Caco-2 (cell line): ENCODE results near the gene PTH2. TPM values are rescaled to one million over a fixed set of nuclear protein-coding genes. Genes with fewer than 3 reads are reported as not detected.
A peak's percentile ranks its signal among the peaks of the same experiment; 100 is the strongest.

Source experiments
- BruUV-seq: library from RNA; stranded (reverse); fragments of 400-500 nt; replicated peaks from 2 replicates; lab custom pipeline; 2021; lab: Mats Ljungman, UMichigan
- CTCF ChIA-PET: fragments of 300-600 bp; sonication (Branson Sonifier 250); formaldehyde crosslinking; loops from one replicate; lab custom pipeline; 2022; ENCODE audit warnings: antibody characterized with exemption; lab: Charles Lee
- POLR2A ChIA-PET: fragments of 300-600 bp; sonication (Branson Sonifier 250); formaldehyde crosslinking; loops from one replicate; lab custom pipeline; 2022; ENCODE audit warnings: antibody characterized with exemption; lab: Charles Lee
- DNase-seq, 2 experiments: peaks; one replicate each; pipeline versions ENCODE4 v3.0.0 to v3.0.0-alpha.2; 2020 to 2022
- H3K27me3 ChIP-seq: replicated peaks from 2 replicates; pipeline ENCODE4 v1.6.0; 2011; ENCODE audit warnings: low read length; ENCODE audit not compliant: control insufficient read depth, insufficient read depth
- H3K36me3 ChIP-seq: 2 replicates; pipeline ENCODE4 v1.5.1; 2011; ENCODE audit warnings: low read length; ENCODE audit not compliant: control insufficient read depth, insufficient read depth
- H3K4me1 ChIP-seq: fragments of 250-450 bp; sonication (Bioruptor Pico); 2 replicates; pipeline ENCODE4 v1.5.1; 2020; ENCODE audit warnings: mild to moderate bottlenecking
- H3K4me3 ChIP-seq: 2 replicates; pipeline ENCODE4 v1.5.1; 2011; ENCODE audit warnings: low read depth, mild to moderate bottlenecking, control low read depth, low read length
- H3K9me3 ChIP-seq: fragments of 250-450 bp; sonication (Bioruptor Pico); 2 replicates; pipeline ENCODE4 v1.5.1; 2020; ENCODE audit warnings: mild to moderate bottlenecking, moderate library complexity
- H3K27ac Mint-ChIP-seq: one replicate; pipeline ENCODE4 v1.8.0; 2022; ENCODE audit warnings: mixed read lengths; ENCODE audit not compliant: unreplicated experiment
- H3K27me3 Mint-ChIP-seq: one replicate; pipeline ENCODE4 v1.8.0; 2022; ENCODE audit warnings: mixed read lengths; ENCODE audit not compliant: insufficient read depth, unreplicated experiment
- H3K36me3 Mint-ChIP-seq: one replicate; pipeline ENCODE4 v1.8.0; 2022; ENCODE audit warnings: mild to moderate bottlenecking, mixed read lengths; ENCODE audit not compliant: insufficient read depth, unreplicated experiment
- H3K4me1 Mint-ChIP-seq: one replicate; pipeline ENCODE4 v1.8.0; 2022; ENCODE audit warnings: low read depth, mixed read lengths; ENCODE audit not compliant: unreplicated experiment
- H3K4me3 Mint-ChIP-seq: one replicate; pipeline ENCODE4 v1.8.0; 2022; ENCODE audit warnings: mild to moderate bottlenecking, moderate library complexity, mixed read lengths; ENCODE audit not compliant: unreplicated experiment
- H3K9me3 Mint-ChIP-seq: one replicate; pipeline ENCODE4 v1.8.0; 2022; ENCODE audit warnings: mixed read lengths; ENCODE audit not compliant: unreplicated experiment
- CTCF ChIP-seq, 2 experiments: fragments of 200-600 bp in 1 of 2; IDR thresholded peaks; 1 replicate in 1 of 2; 2 replicates in 1 of 2; pipeline versions ENCODE4 v1.5.1 to v1.8.0; 2011 to 2022; ENCODE audit warnings: antibody characterized with exemption in 1 of 2, control low read depth in 1 of 2, inconsistent platforms in 1 of 2, low read depth in 1 of 2, low read length in 1 of 2, mild to moderate bottlenecking in 1 of 2, moderate library complexity in 1 of 2; ENCODE audit not compliant: insufficient read depth in 1 of 2, severe bottlenecking in 1 of 2, unreplicated experiment in 1 of 2
- intact Hi-C: fragments of 100-400 bp; cut with micrococcal nuclease; formaldehyde crosslinking; loops from one replicate; pipeline ENCODE4 v1.10.0; 2022; ENCODE audit not compliant: unreplicated experiment
- total RNA-seq: library from RNA; stranded (reverse); gene quantifications from 2 replicates; pipeline ENCODE4 v1.2.3, GENCODE V29; 2022

Gene PTH2
- total RNA-seq, 1 experiment from 2014 or later = not detected

- Mint-ChIP-seq H3K4me1 (no peaks in the 10 kb centered on the region), H3K4me3 (peak overlapping the region; percentile 27), H3K9me3 (no peaks in the 10 kb centered on the region), H3K36me3 (peaks cover 31% of the 10 kb centered on the region), H3K27ac (no peak overlapping the region), H3K27me3 (no peaks in the 10 kb centered on the region)
- ChIA-PET CTCF (no interaction called here), POLR2A (interaction anchor here (0.6 kb wide), 1 partner anchor 40 kb away, joined by 5 read pairs; the partner anchor contains the start of gene RPS11)
- no peaks in the 10 kb centered on the region for H3K27me3 ChIP-seq
- BruUV-seq = no TSS peak
- no peak overlapping the region for H3K4me3 ChIP-seq
- DNase-seq = no peak
- H3K9me3 ChIP-seq = no peaks in the 10 kb centered on the region
- H3K4me1 ChIP-seq = peaks cover 6% of the 10 kb centered on the region; the same call in 1 of the 2 replicates
- no peak for TF ChIP-seq CTCF (IDR thresholded peaks at IDR 0.05; ENCODE audit: insufficient read depth in 1 of 2, low read depth in 1 of 2, low read length in 1 of 2, severe bottlenecking in 1 of 2, unreplicated experiment in 1 of 2)
- H3K36me3 ChIP-seq = no peaks in the 10 kb centered on the region; the same call in none of the 2 replicates
- intact Hi-C loops = no loop called here
Measured at GRCh38 chr19:49456326-49456725, 33.1 kb upstream of the PTH2 start.

GRCh38 chr19:49455773-49456172 lies 32.5 kb upstream of the PTH2 start:
- POLR2A ChIA-PET = no interaction called here
- Mint-ChIP-seq H3K4me1 (peaks cover 1% of the 10 kb centered on the region), H3K36me3 (peaks cover 36% of the 10 kb centered on the region), H3K27me3 (no peaks in the 10 kb centered on the region), H3K27ac (no peak overlapping the region), H3K4me3 (peak overlapping the region; percentile 27), H3K9me3 (no peaks in the 10 kb centered on the region)
- BruUV-seq = no TSS peak
- H3K36me3 ChIP-seq = no peaks in the 10 kb centered on the region; the same call in none of the 2 replicates
- no peak overlapping the region for H3K4me3 ChIP-seq
- CTCF ChIA-PET = no interaction called here
- no peaks in the 10 kb centered on the region for H3K27me3 ChIP-seq
- intact Hi-C loops = no loop called here
- no peak for DNase-seq
- TF ChIP-seq CTCF (IDR thresholded peaks at IDR 0.05; ENCODE audit: insufficient read depth in 1 of 2, low read depth in 1 of 2, low read length in 1 of 2, severe bottlenecking in 1 of 2, unreplicated experiment in 1 of 2) = no peak
- peaks cover 6% of the 10 kb centered on the region; the same call in 1 of the 2 replicates for H3K4me1 ChIP-seq
- no peaks in the 10 kb centered on the region for H3K9me3 ChIP-seq

- Mint-ChIP-seq H3K27me3 (no peaks in the 10 kb centered on the region), H3K4me1 (peaks cover 10% of the 10 kb centered on the region), H3K4me3 (peak overlapping the region; percentile 98), H3K9me3 (no peaks in the 10 kb centered on the region), H3K36me3 (peaks cover 49% of the 10 kb centered on the region), H3K27ac (peak overlapping the region; percentile 100)
- Histone ChIP-seq H3K4me3 (peak overlapping the region; percentile 61), H3K9me3 (no peaks in the 10 kb centered on the region), H3K27me3 (no peaks in the 10 kb centered on the region), H3K36me3 (peaks cover 5% of the 10 kb centered on the region), H3K4me1 (peaks cover 6% of the 10 kb centered on the region; the same call in 1 of the 2 replicates)
- no peak for DNase-seq
- intact Hi-C loops = loop anchor here (1.0 kb wide), 2 partner anchors 34 to 43 kb away; partner anchors contain the start of genes RPL13A and RPS11
- TF ChIP-seq CTCF (IDR thresholded peaks at IDR 0.05; ENCODE audit: insufficient read depth in 1 of 2, low read depth in 1 of 2, low read length in 1 of 2, severe bottlenecking in 1 of 2, unreplicated experiment in 1 of 2) = no peak
- ChIA-PET CTCF (interaction anchor here (1.0 to 1.3 kb wide), 9 partner anchors 18 to 460 kb away, joined by 3 to 7 read pairs (median 3); partner anchors contain the start of genes GYS1 and RUVBL2), POLR2A (interaction anchor here (0.6 to 1.0 kb wide), 13 partner anchors 9 to 188 kb away, joined by 3 to 14 read pairs (median 5); partner anchors contain the start of genes PRRG2, RPS11, RRAS and SCAF1)
- BruUV-seq = TSS peak; percentile 90
Measured at GRCh38 chr19:49453757-49454240, 30.6 kb upstream of the PTH2 start.
